Liver (tissue), 9 donors: ENCODE data around the gene IL12RB1. TPM values are rescaled to one million over a fixed set of nuclear protein-coding genes. Genes with fewer than 3 reads are reported as not detected.
"Not testable (repeated sequence)": the region's sequence is repeated elsewhere in the genome, so short reads cannot be mapped to it uniquely, and the experiment has no call there.

Experiments
- DNase-seq: peaks from one replicate; pipeline ENCODE4 v3.0.0-alpha.2; 2017; ENCODE audit warnings: low spot score
- H3K27ac ChIP-seq, 2 donors: one replicate each; pipeline ENCODE4 v1.7.0; 2013; ENCODE audit warnings: inconsistent platforms in 2 of 2, low read length in 2 of 2, control low read depth in 1 of 2, low read depth in 1 of 2, mild to moderate bottlenecking in 1 of 2
- H3K27me3 ChIP-seq, 4 donors: one replicate each; pipeline versions ENCODE4 v1.6.1 to v1.7.0; 2013; ENCODE audit warnings: low read length in 3 of 4, inconsistent platforms in 1 of 4, mild to moderate bottlenecking in 1 of 4, moderate library complexity in 1 of 4; ENCODE audit not compliant: control insufficient read depth in 4 of 4, insufficient read depth in 4 of 4
- H3K36me3 ChIP-seq, 4 donors: one replicate each; pipeline versions ENCODE4 v1.6.1 to v1.7.0; 2013; ENCODE audit warnings: low read length in 3 of 4, mild to moderate bottlenecking in 3 of 4, low read depth in 1 of 4, moderate library complexity in 1 of 4; ENCODE audit not compliant: control insufficient read depth in 4 of 4, insufficient read depth in 3 of 4
- H3K4me1 ChIP-seq, 4 donors: one replicate each; pipeline versions ENCODE4 v1.6.1 to v1.7.0; 2013; ENCODE audit warnings: low read length in 3 of 4, mild to moderate bottlenecking in 3 of 4, moderate library complexity in 1 of 4; ENCODE audit not compliant: control insufficient read depth in 4 of 4, insufficient read depth in 4 of 4
- H3K4me3 ChIP-seq, 3 donors: one replicate each; pipeline versions ENCODE4 v1.6.1 to v1.7.0; 2013; ENCODE audit warnings: low read length in 3 of 3, control low read depth in 1 of 3, low read depth in 1 of 3, mild to moderate bottlenecking in 1 of 3
- H3K9ac ChIP-seq, 2 donors: one replicate each; pipeline ENCODE4 v1.7.0; 2013; ENCODE audit warnings: low read length in 2 of 2, mild to moderate bottlenecking in 2 of 2, moderate library complexity in 2 of 2, control low read depth in 1 of 2, low read depth in 1 of 2
- H3K9me3 ChIP-seq, 4 donors: one replicate each; pipeline versions ENCODE4 v1.6.1 to v1.7.0; 2013; ENCODE audit warnings: low read length in 3 of 4; ENCODE audit not compliant: control insufficient read depth in 4 of 4
- ATF3 ChIP-seq: IDR thresholded peaks from 2 replicates; pipeline ENCODE4 v1.6.1; 2016; ENCODE audit warnings: antibody characterized with exemption
- CTCF ChIP-seq: fragments of 150-350 bp; IDR thresholded peaks from 2 replicates; pipeline ENCODE4 v1.5.1; 2017; ENCODE audit warnings: improper control_type of control experiment, low read depth, low read length; ENCODE audit not compliant: missing input control
- EGR1 ChIP-seq, 2 donors: IDR thresholded peaks; 2 replicates each; pipeline ENCODE4 v1.6.1; 2016 to 2018; ENCODE audit warnings: antibody characterized with exemption in 2 of 2, low read depth in 2 of 2
- FOXA1 ChIP-seq: IDR thresholded peaks from 2 replicates; pipeline ENCODE4 v1.6.1; 2016; ENCODE audit warnings: antibody characterized with exemption
- FOXA2 ChIP-seq: IDR thresholded peaks from 2 replicates; pipeline ENCODE4 v1.6.1; 2016; ENCODE audit warnings: antibody characterized with exemption
- GABPA ChIP-seq, 2 donors: IDR thresholded peaks in 1 of 2; conservative IDR thresholded peaks in 1 of 2; 2 replicates each; pipeline ENCODE4 v1.6.1; 2016; ENCODE audit warnings: antibody characterized with exemption in 2 of 2, mild to moderate bottlenecking in 1 of 2, moderate library complexity in 1 of 2
- HNF4A ChIP-seq, 2 donors: conservative IDR thresholded peaks; 2 replicates each; pipeline ENCODE4 v1.6.1; 2016; ENCODE audit warnings: antibody characterized with exemption in 2 of 2, mild to moderate bottlenecking in 2 of 2
- HNF4G ChIP-seq: IDR thresholded peaks from 2 replicates; pipeline ENCODE4 v1.6.1; 2016; ENCODE audit warnings: antibody characterized with exemption
- JUND ChIP-seq, 2 donors: IDR thresholded peaks; 2 replicates each; pipeline ENCODE4 v1.6.1; 2016; ENCODE audit warnings: antibody characterized with exemption in 2 of 2
- MAX ChIP-seq: IDR thresholded peaks from 2 replicates; pipeline ENCODE4 v1.6.1; 2016; ENCODE audit warnings: antibody characterized with exemption
- NR2F2 ChIP-seq: IDR thresholded peaks from 2 replicates; pipeline ENCODE4 v1.6.1; 2016; ENCODE audit warnings: antibody characterized with exemption
- RAD21 ChIP-seq, 2 donors: IDR thresholded peaks; 2 replicates each; pipeline ENCODE4 v1.6.1; 2016; ENCODE audit warnings: antibody characterized with exemption in 2 of 2, mild to moderate bottlenecking in 2 of 2
- REST ChIP-seq: IDR thresholded peaks from 2 replicates; pipeline ENCODE4 v1.6.1; 2016; ENCODE audit warnings: antibody characterized with exemption, mild to moderate bottlenecking
- RXRA ChIP-seq, 2 donors: IDR thresholded peaks; 2 replicates each; pipeline ENCODE4 v1.6.1; 2017 to 2018; ENCODE audit warnings: antibody characterized with exemption in 2 of 2, mild to moderate bottlenecking in 1 of 2
- SP1 ChIP-seq: IDR thresholded peaks from 2 replicates; pipeline ENCODE4 v1.6.1; 2018; ENCODE audit warnings: antibody characterized with exemption, mild to moderate bottlenecking
- TAF1 ChIP-seq: conservative IDR thresholded peaks from 2 replicates; pipeline ENCODE4 v1.6.1; 2016; ENCODE audit warnings: antibody characterized with exemption, mild to moderate bottlenecking
- YY1 ChIP-seq: IDR thresholded peaks from 2 replicates; pipeline ENCODE4 v1.6.1; 2016; ENCODE audit warnings: antibody characterized with exemption, mild to moderate bottlenecking
- ZBTB33 ChIP-seq: IDR thresholded peaks from 2 replicates; pipeline ENCODE4 v1.6.1; 2016; ENCODE audit warnings: antibody characterized with exemption
- WGBS: extraction: QIAGEN DNeasy Blood & Tissue Kit; methylation state at CpG from one replicate; pipeline ENCODE4 v1.1.7; 2013; 5-methylcytosine and 5-hydroxymethylcytosine counted together
- polyA plus RNA-seq, 2 donors: library from polyadenylated mRNA; stranded (reverse) in 1 of 2; unstranded in 1 of 2; fragments of 200-250 nt in 1 of 2; fragments of >200 nt in 1 of 2; fragmentation: Nextera tagmentation in 1 of 2; extraction: Ambion mirVana in 1 of 2; gene quantifications; one replicate each; pipeline versions ENCODE4 v1.2.1 to v1.2.3, GENCODE V29; 2013 to 2015
- total RNA-seq, 2 donors: library from RNA; depleted of rRNA; stranded (reverse); fragments of >200 nt; gene quantifications; one replicate each; pipeline ENCODE4 v1.2.3, GENCODE V29; 2014
- donor health status: healthy.
- donor health status: healthy.
- donor health status: healthy.
- donor health status: healthy.
- donor health status: healthy.

Gene IL12RB1
- total and polyA plus RNA-seq, 4 donors = 0.43 to 2.4 (median 1.1) TPM

- 30% methylated on average over 2 of the region's 2 CpGs for WGBS
- not testable (repeated sequence) for H3K36me3 ChIP-seq, DNase-seq, H3K9me3 ChIP-seq, H3K27me3 ChIP-seq, H3K9ac ChIP-seq, H3K4me3 ChIP-seq
- H3K4me1 ChIP-seq = peaks cover 0 to 19% (median 10%) of the 10 kb centered on the region in 4 donors
- peak overlapping the region in 1 of 2 donors; percentile 16 for H3K27ac ChIP-seq
- TF ChIP-seq HNF4A (conservative IDR thresholded peaks at IDR 0.05) = peak in 1 of 2 donors; percentile 18
Measured at GRCh38 chr19:18032102-18032501, 54.6 kb downstream of the IL12RB1 start.

- 69% methylated on average over 5 of the region's 5 CpGs for whole genome bisulfite sequencing
- peaks cover 0 to 19% (median 10%) of the 10 kb centered on the region in 4 donors for H3K4me1 ChIP-seq
- not testable (repeated sequence) for H3K9me3 ChIP-seq, H3K9ac ChIP-seq, H3K36me3 ChIP-seq, H3K27me3 ChIP-seq, H3K4me3 ChIP-seq, DNase-seq
- H3K27ac ChIP-seq = peak overlapping the region; percentile 38 to 94
Measured at GRCh38 chr19:18031401-18031800, 55.3 kb downstream of the IL12RB1 start.

GRCh38 chr19:18029617-18030338 is 57.0 kb downstream of the IL12RB1 start:
- DNase-seq = no peak
- 18% methylated on average over 8 of the region's 8 CpGs for WGBS
- Histone ChIP-seq H3K9ac (no peak overlapping the region), H3K27me3 (no peaks in the 10 kb centered on the region), H3K4me3 (no peak overlapping the region), H3K4me1 (peaks cover 0 to 19% (median 10%) of the 10 kb centered on the region in 4 donors), H3K9me3 (no peaks in the 10 kb centered on the region), H3K36me3 (no peaks in the 10 kb centered on the region), H3K27ac (peak overlapping the region; percentile 79 to 94)
- no peak for TF ChIP-seq TAF1
- TF ChIP-seq SP1 = peak; percentile 86
- peak; percentile 94 for TF ChIP-seq FOXA1
- TF ChIP-seq REST = peak; percentile 62
- TF ChIP-seq ZBTB33 = peak; percentile 35
- TF ChIP-seq NR2F2 = peak; percentile 49
- peak in 1 of 2 donors; percentile 33 for TF ChIP-seq GABPA (IDR thresholded peaks at IDR 0.05 in 1 of 2, conservative IDR thresholded peaks at IDR 0.05 in 1 of 2)
- TF ChIP-seq YY1 = no peak
- TF ChIP-seq HNF4A (conservative IDR thresholded peaks at IDR 0.05) = peak; percentile 64 to 77
- TF ChIP-seq FOXA2 = peak; percentile 97
- no peak for TF ChIP-seq RAD21 (IDR thresholded peaks at IDR 0.05)
- no peak for TF ChIP-seq CTCF
- peak; percentile 97 to 99 for TF ChIP-seq JUND (IDR thresholded peaks at IDR 0.05)
- TF ChIP-seq RXRA (IDR thresholded peaks at IDR 0.05) = peak; percentile 71 to 90
- TF ChIP-seq HNF4G = peak; percentile 6
- TF ChIP-seq MAX = peak; percentile 68
- TF ChIP-seq ATF3 = peak; percentile 95
- no peak for TF ChIP-seq EGR1 (IDR thresholded peaks at IDR 0.05; ENCODE audit: low read depth in 2 of 2)
